ENCODE measurements around the gene SNTG2.

Gene SNTG2

DNA sequence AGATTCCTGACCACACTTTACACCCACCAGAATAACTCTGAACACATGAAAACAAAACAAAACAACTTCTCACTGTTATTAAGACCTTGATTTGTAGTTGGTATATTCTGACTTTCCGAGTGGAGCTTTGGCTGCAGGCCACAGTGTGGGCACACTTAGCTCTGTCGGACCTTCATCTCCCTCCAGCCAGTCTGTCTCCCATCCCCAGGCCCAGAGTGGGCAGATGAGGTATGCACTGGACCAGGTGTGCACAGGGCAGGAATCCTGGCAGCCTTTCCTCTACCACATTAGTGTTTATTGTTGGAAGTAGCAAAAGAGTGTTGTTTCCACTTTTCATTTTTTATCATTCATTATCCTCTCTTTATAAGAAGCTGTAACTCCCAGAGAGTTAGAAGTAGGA, 243.2 kb downstream of the SNTG2 start:
- no peak for TF ChIP-seq EZH2phosphoT487 (IDR thresholded peaks at IDR 0.05; ENCODE audit: borderline replicate concordance)
- TF ChIP-seq, protein P1, sequence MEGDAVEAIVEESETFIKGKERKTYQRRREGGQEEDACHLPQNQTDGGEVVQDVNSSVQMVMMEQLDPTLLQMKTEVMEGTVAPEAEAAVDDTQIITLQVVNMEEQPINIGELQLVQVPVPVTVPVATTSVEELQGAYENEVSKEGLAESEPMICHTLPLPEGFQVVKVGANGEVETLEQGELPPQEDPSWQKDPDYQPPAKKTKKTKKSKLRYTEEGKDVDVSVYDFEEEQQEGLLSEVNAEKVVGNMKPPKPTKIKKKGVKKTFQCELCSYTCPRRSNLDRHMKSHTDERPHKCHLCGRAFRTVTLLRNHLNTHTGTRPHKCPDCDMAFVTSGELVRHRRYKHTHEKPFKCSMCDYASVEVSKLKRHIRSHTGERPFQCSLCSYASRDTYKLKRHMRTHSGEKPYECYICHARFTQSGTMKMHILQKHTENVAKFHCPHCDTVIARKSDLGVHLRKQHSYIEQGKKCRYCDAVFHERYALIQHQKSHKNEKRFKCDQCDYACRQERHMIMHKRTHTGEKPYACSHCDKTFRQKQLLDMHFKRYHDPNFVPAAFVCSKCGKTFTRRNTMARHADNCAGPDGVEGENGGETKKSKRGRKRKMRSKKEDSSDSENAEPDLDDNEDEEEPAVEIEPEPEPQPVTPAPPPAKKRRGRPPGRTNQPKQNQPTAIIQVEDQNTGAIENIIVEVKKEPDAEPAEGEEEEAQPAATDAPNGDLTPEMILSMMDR (conservative IDR thresholded peaks at IDR 0.05; ENCODE audit: low read length), result no peak
- Histone ChIP-seq H3K4me3 (ENCODE audit: low read length, poor library complexity, severe bottlenecking) (no peak overlapping the region), H3K27me3 (ENCODE audit: insufficient read depth, low read length, poor library complexity, severe bottlenecking) (no peaks in the 10 kb centered on the region)

DNA sequence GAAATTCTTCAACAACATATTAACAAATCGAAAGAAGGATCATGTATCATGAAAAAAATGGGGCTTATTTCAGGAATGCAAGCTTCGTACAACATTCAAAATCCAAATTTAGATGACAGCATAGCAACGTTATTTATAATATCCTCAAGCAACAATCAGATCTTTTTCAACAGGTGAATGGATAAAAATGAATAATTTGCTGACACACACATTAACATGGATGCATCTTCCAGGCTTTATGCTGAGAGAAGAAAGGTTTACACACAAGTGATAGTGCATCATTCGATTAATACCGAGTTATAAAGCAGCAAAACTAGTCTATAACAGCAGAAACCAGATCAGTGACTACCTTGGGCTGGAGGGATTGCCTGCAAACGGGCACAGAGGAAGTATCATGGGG, 253.1 kb downstream of the SNTG2 start:
- H3K4me3 ChIP-seq (ENCODE audit: low read length, poor library complexity, severe bottlenecking), result no peak overlapping the region
- peaks cover 6% of the 10 kb centered on the region; the same call in 1 of the 2 replicates for H3K9me3 ChIP-seq (ENCODE audit: insufficient read depth, low read depth, low read length)
- H3K9me2 ChIP-seq (replicated peaks; ENCODE audit: low read depth, low read length), result no peaks in the 10 kb centered on the region
- no peak overlapping the region for H3K4me2 ChIP-seq (ENCODE audit: low read depth, low read length, poor library complexity, severe bottlenecking)
- H3K4me1 ChIP-seq (ENCODE audit: insufficient read depth, low read length, poor library complexity, severe bottlenecking), result no peaks in the 10 kb centered on the region
- no peaks in the 10 kb centered on the region for H4K20me1 ChIP-seq (ENCODE audit: insufficient read depth, low read length, poor library complexity, severe bottlenecking)
- no peak for TF ChIP-seq EZH2phosphoT487 (IDR thresholded peaks at IDR 0.05; ENCODE audit: borderline replicate concordance)
- TF ChIP-seq, protein P1 (conservative IDR thresholded peaks at IDR 0.05; ENCODE audit: low read length), result no peak
- no peaks in the 10 kb centered on the region for H3F3A ChIP-seq (ENCODE audit: low read depth)
- H3K9ac ChIP-seq (ENCODE audit: low read depth, low read length, poor library complexity, severe bottlenecking), result no peak overlapping the region
- H3K27me3 ChIP-seq (ENCODE audit: insufficient read depth, low read length, poor library complexity, severe bottlenecking), result no peaks in the 10 kb centered on the region
- no peak overlapping the region for H2AFZ ChIP-seq (ENCODE audit: low read length)
- H3K36me3 ChIP-seq (ENCODE audit: insufficient read depth, low read length), result no peaks in the 10 kb centered on the region
- H3K79me2 ChIP-seq (ENCODE audit: insufficient read depth, low read length), result no peaks in the 10 kb centered on the region

More for the DNA sequence above, 243.2 kb downstream of the SNTG2 start:
- peaks cover 11% of the 10 kb centered on the region; the same call in 1 of the 2 replicates for H3K9me3 ChIP-seq (ENCODE audit: insufficient read depth, low read depth, low read length)
- no peak overlapping the region for H3K4me2 ChIP-seq (ENCODE audit: low read depth, low read length, poor library complexity, severe bottlenecking)
- no peaks in the 10 kb centered on the region for H3K9me2 ChIP-seq (replicated peaks; ENCODE audit: low read depth, low read length)
- no peak overlapping the region for H3K9ac ChIP-seq (ENCODE audit: low read depth, low read length, poor library complexity, severe bottlenecking)
- H3K79me2 ChIP-seq (ENCODE audit: insufficient read depth, low read length), result no peaks in the 10 kb centered on the region
- no peak overlapping the region for H2AFZ ChIP-seq (ENCODE audit: low read length)
- H3K4me1 ChIP-seq (ENCODE audit: insufficient read depth, low read length, poor library complexity, severe bottlenecking), result no peaks in the 10 kb centered on the region
- H3K36me3 ChIP-seq (ENCODE audit: insufficient read depth, low read length), result no peaks in the 10 kb centered on the region
- no peaks in the 10 kb centered on the region for H4K20me1 ChIP-seq (ENCODE audit: insufficient read depth, low read length, poor library complexity, severe bottlenecking)
- no peaks in the 10 kb centered on the region for H3F3A ChIP-seq (ENCODE audit: low read depth)

DNA sequence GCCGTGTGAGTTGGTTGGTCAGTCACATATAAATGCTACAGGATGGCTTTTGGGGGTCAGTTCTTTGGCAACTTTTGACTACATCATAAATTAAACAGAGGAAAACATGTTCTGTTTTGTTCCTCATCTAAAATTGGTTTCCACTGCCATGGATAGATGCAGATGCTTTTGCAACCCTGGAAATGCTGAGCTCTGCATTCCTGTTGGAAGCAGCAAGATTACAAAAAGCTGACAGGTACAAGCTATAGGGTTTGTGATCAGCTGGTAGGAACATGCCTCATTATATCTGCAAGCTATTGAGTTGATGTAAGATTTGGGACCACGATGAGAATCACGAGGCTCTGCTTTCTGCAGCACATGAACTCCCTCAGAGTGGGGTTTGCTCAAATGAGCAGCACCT, 255.2 kb downstream of the SNTG2 start:
- Histone ChIP-seq H3K4me3 (ENCODE audit: low read length, poor library complexity, severe bottlenecking) (no peak overlapping the region), H3K36me3 (ENCODE audit: insufficient read depth, low read length) (no peaks in the 10 kb centered on the region), H3K9ac (ENCODE audit: low read depth, low read length, poor library complexity, severe bottlenecking) (no peak overlapping the region), H3F3A (ENCODE audit: low read depth) (no peaks in the 10 kb centered on the region), H3K79me2 (ENCODE audit: insufficient read depth, low read length) (no peaks in the 10 kb centered on the region), H2AFZ (ENCODE audit: low read length) (no peak overlapping the region), H3K27me3 (ENCODE audit: insufficient read depth, low read length, poor library complexity, severe bottlenecking) (no peaks in the 10 kb centered on the region), H4K20me1 (ENCODE audit: insufficient read depth, low read length, poor library complexity, severe bottlenecking) (no peaks in the 10 kb centered on the region), H3K9me3 (ENCODE audit: insufficient read depth, low read depth, low read length) (peaks cover 4% of the 10 kb centered on the region; the same call in 1 of the 2 replicates), H3K9me2 (replicated peaks; ENCODE audit: low read depth, low read length) (no peaks in the 10 kb centered on the region), H3K4me1 (ENCODE audit: insufficient read depth, low read length, poor library complexity, severe bottlenecking) (no peaks in the 10 kb centered on the region), H3K4me2 (ENCODE audit: low read depth, low read length, poor library complexity, severe bottlenecking) (no peak overlapping the region)
- TF ChIP-seq EZH2phosphoT487 (IDR thresholded peaks at IDR 0.05; ENCODE audit: borderline replicate concordance), result no peak
- TF ChIP-seq, protein P1 (conservative IDR thresholded peaks at IDR 0.05; ENCODE audit: low read length), result no peak
